ENCODE data around the gene RIMS3. TPM values are rescaled to one million over a fixed set of nuclear protein-coding genes. Genes with fewer than 3 reads are reported as not detected.

RIMS3 gene
- total RNA-seq, 2 experiments from 2014 or later: 3.0 to 3.9 TPM

DNA sequence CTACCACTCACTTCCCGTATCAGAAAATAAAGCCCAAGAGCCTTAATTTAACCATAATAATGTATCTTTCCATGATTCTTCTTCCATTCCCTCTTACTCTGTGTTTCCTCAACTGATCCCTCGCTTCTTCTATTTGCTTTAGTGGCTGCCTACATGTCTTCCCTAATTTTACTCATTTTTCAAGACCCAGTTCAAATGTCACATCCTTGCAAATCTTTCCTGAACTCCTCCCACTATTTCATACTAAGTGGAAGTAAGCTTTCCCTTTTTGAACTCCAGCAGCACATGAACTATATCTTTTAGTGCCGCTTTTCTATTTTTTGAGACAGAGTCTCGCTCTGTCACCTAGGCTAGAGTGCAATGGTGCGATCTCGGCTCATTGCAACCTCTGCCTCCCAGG lies 22.2 kb upstream of the RIMS3 start:
- CTCF ChIA-PET: interaction anchor here (1.5 to 4.6 kb wide), 5 partner anchors 15 to 162 kb away, joined by 3 to 30 read pairs (median 6); no protein-coding TSS in a partner anchor
- no peaks in the 10 kb centered on the region for H3K9me3 Mint-ChIP-seq

DNA sequence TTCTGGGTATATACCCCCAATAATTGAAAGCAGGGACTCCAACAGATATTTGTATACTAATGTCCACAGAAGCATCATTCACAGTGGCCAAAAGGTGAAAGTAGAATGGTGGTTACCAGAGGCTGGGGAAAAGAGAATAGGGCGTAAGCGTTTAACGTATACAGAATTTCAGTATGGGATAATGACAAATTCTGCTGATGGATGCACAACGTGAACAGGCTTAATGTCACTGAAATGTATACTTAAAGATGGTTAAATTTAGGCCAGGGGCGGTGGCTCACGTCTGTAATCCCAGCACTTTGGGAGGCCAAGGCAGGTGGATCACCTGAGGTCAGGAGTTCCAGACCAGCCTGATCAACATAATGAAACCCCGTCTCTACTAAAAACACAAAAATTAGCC lies 21.6 kb upstream of the RIMS3 start:
- Mint-ChIP-seq H3K4me1 (ENCODE audit: low read depth) (peaks cover 13% of the 10 kb centered on the region), H3K27ac (no peak overlapping the region), H3K9me3 (no peaks in the 10 kb centered on the region), H3K27me3 (no peaks in the 10 kb centered on the region), H3K4me3 (no peak overlapping the region), H3K36me3 (ENCODE audit: low read depth) (peaks cover 19% of the 10 kb centered on the region)
- TF ChIP-seq, protein P1, sequence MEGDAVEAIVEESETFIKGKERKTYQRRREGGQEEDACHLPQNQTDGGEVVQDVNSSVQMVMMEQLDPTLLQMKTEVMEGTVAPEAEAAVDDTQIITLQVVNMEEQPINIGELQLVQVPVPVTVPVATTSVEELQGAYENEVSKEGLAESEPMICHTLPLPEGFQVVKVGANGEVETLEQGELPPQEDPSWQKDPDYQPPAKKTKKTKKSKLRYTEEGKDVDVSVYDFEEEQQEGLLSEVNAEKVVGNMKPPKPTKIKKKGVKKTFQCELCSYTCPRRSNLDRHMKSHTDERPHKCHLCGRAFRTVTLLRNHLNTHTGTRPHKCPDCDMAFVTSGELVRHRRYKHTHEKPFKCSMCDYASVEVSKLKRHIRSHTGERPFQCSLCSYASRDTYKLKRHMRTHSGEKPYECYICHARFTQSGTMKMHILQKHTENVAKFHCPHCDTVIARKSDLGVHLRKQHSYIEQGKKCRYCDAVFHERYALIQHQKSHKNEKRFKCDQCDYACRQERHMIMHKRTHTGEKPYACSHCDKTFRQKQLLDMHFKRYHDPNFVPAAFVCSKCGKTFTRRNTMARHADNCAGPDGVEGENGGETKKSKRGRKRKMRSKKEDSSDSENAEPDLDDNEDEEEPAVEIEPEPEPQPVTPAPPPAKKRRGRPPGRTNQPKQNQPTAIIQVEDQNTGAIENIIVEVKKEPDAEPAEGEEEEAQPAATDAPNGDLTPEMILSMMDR (IDR thresholded peaks at IDR 0.05): no peak
- ChIA-PET POLR2A (no interaction called here), CTCF (interaction anchor here (4.6 kb wide), 1 partner anchor 17 kb away, joined by 30 read pairs; no protein-coding TSS in a partner anchor)
- DNase-seq (no peak), ATAC-seq (no peak)
- intact Hi-C loops (cut with micrococcal nuclease): no loop called here

More for the DNA sequence above, 22.2 kb upstream of the RIMS3 start:
- DNase-seq (no peak), ATAC-seq (no peak)
- TF ChIP-seq, protein P1 (IDR thresholded peaks at IDR 0.05): no peak
- peaks cover 17% of the 10 kb centered on the region for H3K4me1 Mint-ChIP-seq (ENCODE audit: low read depth)
- no peaks in the 10 kb centered on the region for H3K27me3 Mint-ChIP-seq
- intact Hi-C loops (cut with micrococcal nuclease): no loop called here
- no peak overlapping the region for H3K4me3 Mint-ChIP-seq
- H3K36me3 Mint-ChIP-seq (ENCODE audit: low read depth): peaks cover 23% of the 10 kb centered on the region
- POLR2A ChIA-PET: interaction anchor here (1.1 kb wide), 1 partner anchor 11 kb away, joined by 3 read pairs; no protein-coding TSS in a partner anchor
- no peak overlapping the region for H3K27ac Mint-ChIP-seq

DNA sequence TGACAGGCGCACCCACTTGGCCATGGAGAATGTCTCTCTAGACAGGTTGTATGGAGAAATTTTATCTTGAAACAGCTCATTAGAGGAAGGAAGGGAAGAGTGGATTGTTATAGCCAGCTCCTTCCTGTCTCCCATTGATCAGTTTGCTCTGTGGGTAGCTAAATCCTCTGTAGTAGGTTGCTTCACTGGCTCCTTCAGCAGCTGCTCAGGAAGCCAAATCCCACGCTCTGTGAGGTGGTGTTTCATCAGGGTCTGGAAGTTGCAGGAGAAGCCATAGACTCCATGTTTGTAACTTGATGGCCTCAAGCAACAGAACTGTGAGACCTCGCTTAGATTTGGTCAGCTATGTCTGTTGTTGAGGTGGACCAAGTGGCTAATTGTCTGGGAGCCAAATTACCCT lies 19.2 kb upstream of the RIMS3 start:
- POLR2A ChIA-PET: no interaction called here
- no peak overlapping the region for H3K27ac Mint-ChIP-seq
- no peaks in the 10 kb centered on the region for H3K9me3 Mint-ChIP-seq
- DNase-seq: no peak
- no peak for ATAC-seq
- H3K4me1 Mint-ChIP-seq (ENCODE audit: low read depth): peaks cover 2% of the 10 kb centered on the region
- intact Hi-C loops (cut with micrococcal nuclease): no loop called here
- no peak overlapping the region for H3K4me3 Mint-ChIP-seq
- TF ChIP-seq, protein P1 (IDR thresholded peaks at IDR 0.05): no peak
- CTCF ChIA-PET: interaction anchor here (2.2 to 2.6 kb wide), 2 partner anchors 15 to 89 kb away, joined by 13 to 18 read pairs; no protein-coding TSS in a partner anchor
- H3K27me3 Mint-ChIP-seq: no peaks in the 10 kb centered on the region
- H3K36me3 Mint-ChIP-seq (ENCODE audit: low read depth): peaks cover 16% of the 10 kb centered on the region

DNA sequence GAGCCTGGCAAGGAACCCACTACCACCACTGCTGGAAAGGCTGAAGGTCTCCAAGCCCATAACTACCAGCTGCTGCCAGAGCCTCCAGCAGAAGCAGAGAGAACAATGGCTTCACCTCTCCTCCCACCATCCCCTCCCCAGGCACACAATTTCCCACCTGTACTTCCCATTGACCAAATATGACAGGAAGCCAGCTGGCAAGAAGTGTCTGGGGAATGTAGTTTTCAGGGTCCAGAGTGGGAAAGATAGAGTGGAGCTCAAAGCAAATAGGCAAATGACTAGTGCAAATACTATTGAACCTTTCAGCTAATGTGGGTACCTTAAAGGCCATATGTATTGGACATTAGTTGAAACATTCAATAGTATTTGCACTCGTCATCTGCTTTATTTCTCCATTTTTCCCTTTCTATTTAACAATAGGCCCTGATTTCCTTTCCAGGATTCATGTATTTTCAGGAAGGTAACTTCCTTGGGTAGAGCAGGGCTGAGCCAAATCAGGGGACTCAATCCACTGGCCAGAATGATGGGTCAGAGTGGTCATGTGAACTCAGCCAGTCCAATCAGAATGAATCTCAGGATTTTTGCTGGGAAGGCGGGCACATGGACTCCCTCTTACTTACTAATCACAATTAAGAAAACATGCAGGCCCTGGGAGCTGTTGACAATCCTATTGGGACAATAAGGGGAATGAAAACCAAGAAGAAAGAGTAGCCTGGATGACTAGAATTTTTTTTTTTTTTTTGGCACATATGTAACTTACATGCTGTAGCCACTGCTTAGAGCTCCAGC lies 13.9 kb upstream of the RIMS3 start:
- no peak for ATAC-seq
- TF ChIP-seq, protein P1 (IDR thresholded peaks at IDR 0.05): no peak
- Mint-ChIP-seq H3K36me3 (ENCODE audit: low read depth) (no peaks in the 10 kb centered on the region), H3K4me3 (no peak overlapping the region), H3K27me3 (no peaks in the 10 kb centered on the region), H3K27ac (no peak overlapping the region), H3K9me3 (no peaks in the 10 kb centered on the region), H3K4me1 (ENCODE audit: low read depth) (no peaks in the 10 kb centered on the region)
- no peak for DNase-seq
- ChIA-PET POLR2A (interaction anchor here (1.2 kb wide), 1 partner anchor 13 kb away, joined by 3 read pairs; the partner anchor contains the start of gene RIMS3), CTCF (interaction anchor here (0.5 to 1.6 kb wide), 3 partner anchors 10 to 52 kb away, joined by 3 to 15 read pairs (median 3); partner anchors contain the start of gene NFYC)
- intact Hi-C loops (cut with micrococcal nuclease): no loop called here

DNA sequence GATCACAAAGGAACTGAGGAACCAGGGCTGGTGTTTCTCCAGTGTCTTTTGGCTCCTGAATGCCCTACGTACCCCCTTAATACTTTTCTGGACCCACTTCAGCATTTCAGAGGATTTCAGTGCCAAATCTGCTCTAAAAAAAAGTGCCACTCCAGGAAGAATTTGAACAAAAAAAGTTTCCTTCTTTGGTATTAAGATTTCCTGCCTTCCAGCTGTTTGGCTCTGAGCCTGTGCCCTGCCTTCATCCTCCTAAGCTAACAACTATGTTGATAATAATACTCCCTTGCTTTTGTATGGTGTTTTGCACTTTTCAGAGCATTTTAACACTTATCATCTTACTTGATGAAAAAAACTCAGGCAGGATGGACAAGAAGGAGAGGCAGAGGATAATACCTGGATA lies 11.0 kb upstream of the RIMS3 start:
- Mint-ChIP-seq H3K27ac (no peak overlapping the region), H3K27me3 (no peaks in the 10 kb centered on the region)

More for the DNA sequence above, 11.0 kb upstream of the RIMS3 start:
- Mint-ChIP-seq H3K4me3 (no peak overlapping the region), H3K36me3 (ENCODE audit: low read depth) (no peaks in the 10 kb centered on the region), H3K4me1 (ENCODE audit: low read depth) (no peaks in the 10 kb centered on the region), H3K9me3 (no peaks in the 10 kb centered on the region)
- TF ChIP-seq, protein P1 (IDR thresholded peaks at IDR 0.05): no peak
- CTCF ChIA-PET: interaction anchor here (1.1 to 3.1 kb wide), 2 partner anchors 13 to 45 kb away, joined by 3 to 9 read pairs; no protein-coding TSS in a partner anchor
- DNase-seq (no peak), ATAC-seq (no peak)
- POLR2A ChIA-PET: no interaction called here
- intact Hi-C loops (cut with micrococcal nuclease): no loop called here

Measured in activated CD8-positive, alpha-beta T cell treated with anti-CD3 and anti-CD28 coated beads for 36 hours (primary cell).